GM23338 (cell line): ENCODE results near the gene PRC1.

ENCODE experiments used
- EZH2 ChIP-seq: fragments of 200-600 bp; sonication (generic); IDR thresholded peaks from one replicate; pipeline ENCODE4 v1.8.0; 2017; ENCODE audit warnings: antibody characterized with exemption, mild to moderate bottlenecking, low read depth; ENCODE audit not compliant: unreplicated experiment
- JUNB ChIP-seq: IDR thresholded peaks from one replicate; pipeline ENCODE4 v1.6.1; 2016; ENCODE audit warnings: antibody characterized with exemption; ENCODE audit not compliant: unreplicated experiment
- POLR2AphosphoS5 ChIP-seq: IDR thresholded peaks from 2 replicates; pipeline ENCODE4 v1.6.1; 2016; ENCODE audit warnings: antibody characterized with exemption, low read depth
- STAT1 ChIP-seq: IDR thresholded peaks from one replicate; pipeline ENCODE4 v1.6.1; 2016; ENCODE audit warnings: antibody characterized with exemption; ENCODE audit not compliant: unreplicated experiment
- TF ChIP-seq, protein P1 (sequence below), 2 experiments: fragments of 200-600 bp in 1 of 2; sonication (generic) in 1 of 2; conservative IDR thresholded peaks; 2 replicates each; pipeline versions ENCODE4 v1.5.1 to v1.6.1; 2016 to 2017; ENCODE audit warnings: antibody characterized with exemption in 2 of 2, low read depth in 2 of 2, mild to moderate bottlenecking in 2 of 2, moderate library complexity in 1 of 2

DNA sequence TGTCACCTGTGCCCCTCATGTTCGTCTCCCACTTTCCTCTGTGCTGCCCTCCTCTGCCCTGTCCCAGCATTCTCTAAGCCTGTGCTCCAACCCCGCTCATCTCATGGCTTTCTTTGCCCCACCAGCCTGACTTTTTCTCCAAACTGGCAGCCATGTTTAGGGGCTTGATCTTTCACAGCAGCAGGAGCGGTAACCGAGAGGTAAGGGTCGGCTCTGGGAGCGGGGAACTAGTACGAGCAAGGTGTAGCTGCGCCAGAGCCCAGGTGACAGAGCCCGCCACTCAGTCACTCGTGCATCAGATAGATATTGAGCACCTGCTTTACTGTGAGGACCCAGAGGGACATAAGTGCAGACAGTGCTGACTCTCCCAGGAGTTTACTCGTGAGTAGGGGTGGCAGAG is 77.9 kb downstream of the PRC1 start:
- TF ChIP-seq, protein P1, sequence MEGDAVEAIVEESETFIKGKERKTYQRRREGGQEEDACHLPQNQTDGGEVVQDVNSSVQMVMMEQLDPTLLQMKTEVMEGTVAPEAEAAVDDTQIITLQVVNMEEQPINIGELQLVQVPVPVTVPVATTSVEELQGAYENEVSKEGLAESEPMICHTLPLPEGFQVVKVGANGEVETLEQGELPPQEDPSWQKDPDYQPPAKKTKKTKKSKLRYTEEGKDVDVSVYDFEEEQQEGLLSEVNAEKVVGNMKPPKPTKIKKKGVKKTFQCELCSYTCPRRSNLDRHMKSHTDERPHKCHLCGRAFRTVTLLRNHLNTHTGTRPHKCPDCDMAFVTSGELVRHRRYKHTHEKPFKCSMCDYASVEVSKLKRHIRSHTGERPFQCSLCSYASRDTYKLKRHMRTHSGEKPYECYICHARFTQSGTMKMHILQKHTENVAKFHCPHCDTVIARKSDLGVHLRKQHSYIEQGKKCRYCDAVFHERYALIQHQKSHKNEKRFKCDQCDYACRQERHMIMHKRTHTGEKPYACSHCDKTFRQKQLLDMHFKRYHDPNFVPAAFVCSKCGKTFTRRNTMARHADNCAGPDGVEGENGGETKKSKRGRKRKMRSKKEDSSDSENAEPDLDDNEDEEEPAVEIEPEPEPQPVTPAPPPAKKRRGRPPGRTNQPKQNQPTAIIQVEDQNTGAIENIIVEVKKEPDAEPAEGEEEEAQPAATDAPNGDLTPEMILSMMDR (conservative IDR thresholded peaks at IDR 0.05; ENCODE audit: low read depth in 2 of 2), result no peak
- TF ChIP-seq EZH2 (no peak), STAT1 (no peak), JUNB (no peak), POLR2AphosphoS5 (no peak)
